Neural cell (in vitro differentiated cells): ENCODE data around the gene RUNX3. TPM values are rescaled to one million over a fixed set of nuclear protein-coding genes. Genes with fewer than 3 reads are reported as not detected.

Experiments used
- H2AFZ ChIP-seq: fragments of 200-600, 300-800 bp; sonication (generic), shearing (Covaris generic); 2 replicates; pipeline ENCODE4 v1.6.0; 2014; ENCODE audit warnings: low read depth, mild to moderate bottlenecking, antibody characterized with exemption, low read length, moderate library complexity
- H3F3A ChIP-seq: fragments of 200-600 bp; shearing (Covaris generic); 2 replicates; pipeline ENCODE4 v1.6.1; 2016; ENCODE audit warnings: mild to moderate bottlenecking, moderate library complexity, mixed read lengths, antibody characterized with exemption, low read length; ENCODE audit not compliant: insufficient read depth, poor library complexity, severe bottlenecking
- H3K27ac ChIP-seq: fragments of 200-600, 300-800 bp; sonication (generic), shearing (Covaris generic); 2 replicates; pipeline ENCODE4 v1.5.1; 2014; ENCODE audit warnings: mild to moderate bottlenecking, low read length, moderate library complexity
- H3K27me3 ChIP-seq: fragments of 300-800, 200-600 bp; sonication (generic), shearing (Covaris generic); 2 replicates; pipeline ENCODE4 v1.6.0; 2014; ENCODE audit warnings: mild to moderate bottlenecking, low read depth, low read length, moderate library complexity; ENCODE audit not compliant: insufficient read depth
- H3K36me3 ChIP-seq: fragments of 300-800, 200-600 bp; sonication (generic), shearing (Covaris generic); 2 replicates; pipeline ENCODE4 v1.5.1; 2014; ENCODE audit warnings: mild to moderate bottlenecking, antibody characterized with exemption, low read length, moderate library complexity; ENCODE audit not compliant: insufficient read depth
- H3K4me2 ChIP-seq: fragments of 300-800, 200-600 bp; sonication (generic), shearing (Covaris generic); 2 replicates; pipeline ENCODE4 v1.6.0; 2014; ENCODE audit warnings: mild to moderate bottlenecking, low read length
- H3K4me3 ChIP-seq: fragments of 300-800, 200-600 bp; sonication (generic), shearing (Covaris generic); 2 replicates; pipeline ENCODE4 v1.5.1; 2014; ENCODE audit warnings: mild to moderate bottlenecking, low read length, moderate library complexity
- H3K79me2 ChIP-seq: fragments of 200-600 bp; shearing (Covaris generic); replicated peaks from 2 replicates; pipeline ENCODE4 v1.6.0; 2014; ENCODE audit warnings: mild to moderate bottlenecking, low read length, moderate library complexity; ENCODE audit not compliant: insufficient read depth
- H3K9ac ChIP-seq: fragments of 300-800, 200-600 bp; sonication (generic), shearing (Covaris generic); 2 replicates; pipeline ENCODE4 v1.6.1; 2016; ENCODE audit warnings: mild to moderate bottlenecking, low read length, mixed read lengths
- H3K9me2 ChIP-seq: fragments of 200-600 bp; shearing (Covaris generic); 2 replicates; pipeline ENCODE4 v1.6.1; 2016; ENCODE audit warnings: mild to moderate bottlenecking, low read length, mixed read lengths; ENCODE audit not compliant: insufficient read depth
- H3K9me3 ChIP-seq: fragments of 200-600, 300-800 bp; sonication (generic), shearing (Covaris generic); 2 replicates; pipeline ENCODE4 v1.6.1; 2016; ENCODE audit warnings: mild to moderate bottlenecking, mixed run types, low read length, moderate library complexity, mixed read lengths
- H4K20me1 ChIP-seq: fragments of 200-600 bp; shearing (Covaris generic); 2 replicates; pipeline ENCODE4 v1.6.1; 2016; ENCODE audit warnings: mild to moderate bottlenecking, mixed run types; ENCODE audit not compliant: insufficient read depth
- CTCF ChIP-seq: fragments of 450-650 bp; IDR thresholded peaks from 2 replicates; pipeline ENCODE4 v1.5.1; 2014; ENCODE audit warnings: antibody characterized with exemption, mild to moderate bottlenecking, moderate library complexity; ENCODE audit not compliant: poor library complexity, severe bottlenecking
- EP300 ChIP-seq: fragments of 450-650 bp; conservative IDR thresholded peaks from 2 replicates; pipeline ENCODE4 v1.6.1; 2014; ENCODE audit warnings: antibody characterized with exemption, mild to moderate bottlenecking, moderate library complexity; ENCODE audit not compliant: poor library complexity, severe bottlenecking
- EZH2 ChIP-seq: fragments of 200-600, 300-800 bp; shearing (Covaris generic), sonication (generic); IDR thresholded peaks from 2 replicates; pipeline ENCODE4 v1.6.1; 2014; ENCODE audit warnings: antibody characterized with exemption, low read length, borderline replicate concordance, mild to moderate bottlenecking; ENCODE audit not compliant: insufficient read depth, poor library complexity, severe bottlenecking
- MXI1 ChIP-seq: fragments of 450-650 bp; conservative IDR thresholded peaks from 2 replicates; pipeline ENCODE4 v1.6.1; 2014; ENCODE audit warnings: antibody characterized with exemption, mild to moderate bottlenecking; ENCODE audit not compliant: poor library complexity, severe bottlenecking
- POLR2AphosphoS5 ChIP-seq: IDR thresholded peaks from 2 replicates; pipeline ENCODE4 v1.6.1; 2012
- RAD21 ChIP-seq: fragments of 450-650 bp; conservative IDR thresholded peaks from 2 replicates; pipeline ENCODE4 v1.6.1; 2014; ENCODE audit warnings: antibody characterized with exemption, mild to moderate bottlenecking, moderate library complexity
- SMC3 ChIP-seq: fragments of 450-650 bp; conservative IDR thresholded peaks from 2 replicates; pipeline ENCODE4 v1.6.1; 2014; ENCODE audit warnings: antibody characterized with exemption, mild to moderate bottlenecking, moderate library complexity; ENCODE audit not compliant: poor library complexity
- TAF1 ChIP-seq: IDR thresholded peaks from 2 replicates; pipeline ENCODE4 v1.6.1; 2012; ENCODE audit warnings: low read depth
- polyA plus RNA-seq: library from polyadenylated mRNA; depleted of rRNA; stranded (reverse); fragments of >200 nt; gene quantifications from 2 replicates; pipeline ENCODE4 v1.2.3, GENCODE V29; 2014
- TF ChIP-seq, protein P1 (sequence below): IDR thresholded peaks from 2 replicates; pipeline ENCODE4 v1.6.1; 2012; ENCODE audit warnings: borderline replicate concordance

RUNX3 gene
- polyA plus RNA-seq, 1 donor from 2014 or later, result not detected

DNA sequence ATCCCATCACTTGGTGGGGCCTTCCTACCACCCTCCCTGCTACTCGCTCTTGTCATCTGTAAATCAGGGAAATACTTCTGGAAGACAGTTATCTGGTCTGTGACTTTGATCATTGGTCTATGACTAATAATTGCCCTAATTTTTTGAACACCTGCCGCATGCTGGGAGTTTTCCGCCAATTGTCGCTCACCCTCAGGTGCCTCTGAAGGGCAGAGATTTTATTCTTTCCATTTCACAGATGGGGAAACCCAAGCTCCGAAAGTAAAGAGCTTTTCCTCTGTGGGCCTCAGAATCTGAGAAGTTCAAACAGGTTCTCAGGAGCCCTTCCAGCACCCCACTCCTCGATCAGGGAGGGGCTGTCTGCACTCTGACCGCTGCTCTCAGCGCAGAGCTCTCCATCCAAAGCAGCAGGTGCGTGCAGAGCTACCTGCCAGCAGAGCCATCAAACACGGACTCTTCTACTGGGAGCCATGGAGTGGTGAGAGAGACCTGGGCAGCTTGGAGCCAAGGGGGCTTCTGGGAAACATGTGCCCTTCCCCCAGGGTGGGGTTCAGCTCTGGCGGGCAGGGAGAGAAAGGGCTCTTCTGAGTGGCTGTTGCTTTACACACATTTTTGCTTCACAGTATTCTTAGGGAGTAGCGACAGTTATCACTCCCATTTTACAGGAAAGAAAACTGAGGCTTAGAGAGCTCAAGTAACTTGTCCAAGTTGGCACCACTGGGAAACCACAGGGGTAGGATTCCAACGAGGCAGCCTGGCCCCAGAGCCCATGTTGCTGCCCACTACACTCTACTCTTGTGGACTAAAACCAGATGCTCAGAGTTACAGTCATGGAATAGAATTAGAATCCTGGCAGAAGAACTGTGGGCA lies 5.8 kb upstream of the RUNX3 start:
- no peak overlapping the region for H2AFZ ChIP-seq
- no peaks in the 10 kb centered on the region for H3K79me2 ChIP-seq
- no peak overlapping the region for H3K4me3 ChIP-seq
- no peak overlapping the region for H3K9ac ChIP-seq
- H3K36me3 ChIP-seq, result no peaks in the 10 kb centered on the region
- H3K9me3 ChIP-seq, result no peaks in the 10 kb centered on the region
- H3K27me3 ChIP-seq, result peaks cover 47% of the 10 kb centered on the region
- H4K20me1 ChIP-seq, result no peaks in the 10 kb centered on the region
- H3F3A ChIP-seq, result no peaks in the 10 kb centered on the region
- no peak overlapping the region for H3K4me2 ChIP-seq
- no peak overlapping the region for H3K27ac ChIP-seq
- no peaks in the 10 kb centered on the region for H3K9me2 ChIP-seq
- no peak for TF ChIP-seq EZH2
- TF ChIP-seq, protein P1, sequence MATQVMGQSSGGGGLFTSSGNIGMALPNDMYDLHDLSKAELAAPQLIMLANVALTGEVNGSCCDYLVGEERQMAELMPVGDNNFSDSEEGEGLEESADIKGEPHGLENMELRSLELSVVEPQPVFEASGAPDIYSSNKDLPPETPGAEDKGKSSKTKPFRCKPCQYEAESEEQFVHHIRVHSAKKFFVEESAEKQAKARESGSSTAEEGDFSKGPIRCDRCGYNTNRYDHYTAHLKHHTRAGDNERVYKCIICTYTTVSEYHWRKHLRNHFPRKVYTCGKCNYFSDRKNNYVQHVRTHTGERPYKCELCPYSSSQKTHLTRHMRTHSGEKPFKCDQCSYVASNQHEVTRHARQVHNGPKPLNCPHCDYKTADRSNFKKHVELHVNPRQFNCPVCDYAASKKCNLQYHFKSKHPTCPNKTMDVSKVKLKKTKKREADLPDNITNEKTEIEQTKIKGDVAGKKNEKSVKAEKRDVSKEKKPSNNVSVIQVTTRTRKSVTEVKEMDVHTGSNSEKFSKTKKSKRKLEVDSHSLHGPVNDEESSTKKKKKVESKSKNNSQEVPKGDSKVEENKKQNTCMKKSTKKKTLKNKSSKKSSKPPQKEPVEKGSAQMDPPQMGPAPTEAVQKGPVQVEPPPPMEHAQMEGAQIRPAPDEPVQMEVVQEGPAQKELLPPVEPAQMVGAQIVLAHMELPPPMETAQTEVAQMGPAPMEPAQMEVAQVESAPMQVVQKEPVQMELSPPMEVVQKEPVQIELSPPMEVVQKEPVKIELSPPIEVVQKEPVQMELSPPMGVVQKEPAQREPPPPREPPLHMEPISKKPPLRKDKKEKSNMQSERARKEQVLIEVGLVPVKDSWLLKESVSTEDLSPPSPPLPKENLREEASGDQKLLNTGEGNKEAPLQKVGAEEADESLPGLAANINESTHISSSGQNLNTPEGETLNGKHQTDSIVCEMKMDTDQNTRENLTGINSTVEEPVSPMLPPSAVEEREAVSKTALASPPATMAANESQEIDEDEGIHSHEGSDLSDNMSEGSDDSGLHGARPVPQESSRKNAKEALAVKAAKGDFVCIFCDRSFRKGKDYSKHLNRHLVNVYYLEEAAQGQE, result no peak
- TF ChIP-seq CTCF, result no peak
- TF ChIP-seq POLR2AphosphoS5, result no peak
- no peak for TF ChIP-seq MXI1
- no peak for TF ChIP-seq RAD21
- no peak for TF ChIP-seq EP300
- TF ChIP-seq SMC3, result no peak
- no peak for TF ChIP-seq TAF1

GRCh38 chr1:24935196-24935526 lies 5.1 kb upstream of the RUNX3 start:
- no peak overlapping the region for H3K27ac ChIP-seq

More at GRCh38 chr1:24935196-24935526, 5.1 kb upstream of the RUNX3 start:
- H3K4me3 ChIP-seq, result no peak overlapping the region
- TF ChIP-seq EZH2 (no peak), POLR2AphosphoS5 (no peak), CTCF (no peak), TAF1 (no peak), MXI1 (no peak), EP300 (no peak), RAD21 (no peak), SMC3 (no peak)
- TF ChIP-seq, protein P1, result no peak
- H3K79me2 ChIP-seq, result no peaks in the 10 kb centered on the region
- no peaks in the 10 kb centered on the region for H4K20me1 ChIP-seq
- H2AFZ ChIP-seq, result no peak overlapping the region
- no peak overlapping the region for H3K9ac ChIP-seq
- H3K9me3 ChIP-seq, result no peaks in the 10 kb centered on the region
- no peaks in the 10 kb centered on the region for H3K36me3 ChIP-seq
- peaks cover 54% of the 10 kb centered on the region for H3K27me3 ChIP-seq
- no peaks in the 10 kb centered on the region for H3K9me2 ChIP-seq
- H3K4me2 ChIP-seq, result no peak overlapping the region
- no peaks in the 10 kb centered on the region for H3F3A ChIP-seq
